B cell (primary cell): ENCODE measurements around the gene GH2.

Source experiments
- EZH2 ChIP-seq: IDR thresholded peaks from 2 replicates; pipeline ENCODE4 v1.6.1; 2012; ENCODE audit warnings: borderline replicate concordance, low read depth, mild to moderate bottlenecking, moderate library complexity, low read length; ENCODE audit not compliant: insufficient read depth, poor library complexity, severe bottlenecking
- TF ChIP-seq, protein P1 (sequence below): fragments of 200-600 bp; IDR thresholded peaks from one replicate; pipeline ENCODE4 v1.8.0; 2022; ENCODE audit warnings: antibody characterized with exemption, mild to moderate bottlenecking

DNA sequence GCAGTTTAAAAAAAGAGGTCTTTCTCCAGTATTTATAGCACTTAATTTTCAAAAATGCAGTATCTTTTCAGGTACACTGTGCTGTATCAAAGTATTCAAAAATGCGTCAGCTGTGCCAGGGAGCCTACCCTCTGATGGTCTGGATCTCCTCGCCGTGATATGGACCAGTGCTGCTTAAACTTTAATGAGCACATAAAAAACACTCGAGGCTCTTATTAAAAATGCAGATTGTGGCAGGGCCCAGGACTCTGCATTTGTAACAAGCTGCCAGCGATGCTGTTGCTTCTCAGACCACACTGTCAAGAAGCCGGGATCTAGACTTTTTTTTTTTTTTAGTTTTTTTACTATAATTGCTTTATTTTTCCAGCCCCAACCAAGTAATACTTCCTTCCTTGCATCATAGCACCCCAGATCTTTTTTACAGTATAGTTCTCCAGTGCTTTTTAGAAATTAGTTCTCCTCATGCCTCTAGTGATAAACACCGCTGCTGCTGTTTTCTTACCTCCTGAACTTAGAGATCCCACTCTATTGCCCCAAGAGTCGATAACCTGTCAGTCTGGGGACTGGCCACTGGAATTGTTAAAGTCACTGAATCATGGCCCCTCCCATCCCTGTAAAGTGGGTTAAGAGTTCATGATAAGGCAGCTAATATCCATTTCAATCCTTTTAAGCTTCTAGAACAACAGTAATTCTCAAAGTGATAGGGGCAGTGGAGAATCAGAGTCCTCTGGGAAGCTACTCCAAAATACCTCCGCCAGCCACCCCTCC is 37.6 kb downstream of the GH2 start:
- TF ChIP-seq, protein P1, sequence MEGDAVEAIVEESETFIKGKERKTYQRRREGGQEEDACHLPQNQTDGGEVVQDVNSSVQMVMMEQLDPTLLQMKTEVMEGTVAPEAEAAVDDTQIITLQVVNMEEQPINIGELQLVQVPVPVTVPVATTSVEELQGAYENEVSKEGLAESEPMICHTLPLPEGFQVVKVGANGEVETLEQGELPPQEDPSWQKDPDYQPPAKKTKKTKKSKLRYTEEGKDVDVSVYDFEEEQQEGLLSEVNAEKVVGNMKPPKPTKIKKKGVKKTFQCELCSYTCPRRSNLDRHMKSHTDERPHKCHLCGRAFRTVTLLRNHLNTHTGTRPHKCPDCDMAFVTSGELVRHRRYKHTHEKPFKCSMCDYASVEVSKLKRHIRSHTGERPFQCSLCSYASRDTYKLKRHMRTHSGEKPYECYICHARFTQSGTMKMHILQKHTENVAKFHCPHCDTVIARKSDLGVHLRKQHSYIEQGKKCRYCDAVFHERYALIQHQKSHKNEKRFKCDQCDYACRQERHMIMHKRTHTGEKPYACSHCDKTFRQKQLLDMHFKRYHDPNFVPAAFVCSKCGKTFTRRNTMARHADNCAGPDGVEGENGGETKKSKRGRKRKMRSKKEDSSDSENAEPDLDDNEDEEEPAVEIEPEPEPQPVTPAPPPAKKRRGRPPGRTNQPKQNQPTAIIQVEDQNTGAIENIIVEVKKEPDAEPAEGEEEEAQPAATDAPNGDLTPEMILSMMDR = no peak
- no peak for TF ChIP-seq EZH2
